HCT116 (cell line): ENCODE measurements around the gene LYRM4. TPM values are rescaled to one million over a fixed set of nuclear protein-coding genes. Genes with fewer than 3 reads are reported as not detected.

Source experiments
- ATAC-seq: fragments of 200-7000 bp; cut with Tn5 transposase; 2 replicates; pipeline ENCODE4 v1.9.1; 2020; ENCODE audit warnings: mild to moderate bottlenecking, moderate library complexity
- BruUV-seq: library from RNA; stranded (reverse); fragments of 400-500 nt; replicated peaks from 2 replicates; lab custom pipeline; 2021; lab: Mats Ljungman, UMichigan
- CTCF ChIA-PET: fragments of 300-600 bp; sonication (Branson Sonifier 250); formaldehyde crosslinking; loops from one replicate; lab custom pipeline; 2021; ENCODE audit warnings: antibody characterized with exemption; lab: Charles Lee
- POLR2A ChIA-PET: fragments of 300-600, 350-600 bp; sonication (Branson Sonifier 250); formaldehyde crosslinking; loops from one replicate; lab custom pipeline; 2021; ENCODE audit warnings: antibody characterized with exemption; lab: Charles Lee
- RAD21 ChIA-PET, 2 experiments: fragments of 300-600 bp; sonication (Branson Sonifier 250); formaldehyde crosslinking; loops; one replicate each; lab custom pipeline; 2023; ENCODE audit warnings: low total read pairs in 2 of 2; ENCODE audit not compliant: uncharacterized antibody in 2 of 2, unreplicated experiment in 2 of 2, low non-redundant PET in 1 of 2; lab: Charles Lee
- DNase-seq: peaks from one replicate; pipeline ENCODE4 v3.0.0-alpha.2; 2010; ENCODE audit warnings: low read depth, low spot score
- H2AFZ ChIP-seq: fragments of 200-600 bp; shearing (Covaris generic), sonication (generic); 2 replicates; pipeline ENCODE4 v1.6.1; 2017; ENCODE audit warnings: low read depth, mixed run types, mixed read lengths, antibody characterized with exemption, low read length; ENCODE audit not compliant: poor library complexity, severe bottlenecking
- H3K27ac ChIP-seq: 2 replicates; pipeline ENCODE4 v1.5.1; 2012; ENCODE audit warnings: low read depth, low read length
- H3K27me3 ChIP-seq: fragments of 200-600 bp; sonication (generic); 2 replicates; pipeline ENCODE4 v1.6.1; 2016; ENCODE audit warnings: mixed run types, low read length, mixed read lengths; ENCODE audit not compliant: insufficient read depth
- H3K36me3 ChIP-seq, 2 experiments: fragments of 200-500 bp in 1 of 2; fragments of 200-600 bp in 1 of 2; sonication (Bioruptor generic) in 1 of 2; sonication (generic) in 1 of 2; 2 replicates each; pipeline versions ENCODE4 v1.5.1 to v1.6.1; 2014 to 2016; ENCODE audit warnings: low read length in 2 of 2, inconsistent platforms in 1 of 2, mixed read lengths in 1 of 2, mixed run types in 1 of 2; ENCODE audit not compliant: insufficient read depth in 2 of 2, control insufficient read depth in 1 of 2
- H3K4me1 ChIP-seq, 2 experiments: fragments of 200-600 bp in 1 of 2; sonication (generic) in 1 of 2; 2 replicates each; pipeline versions ENCODE4 v1.5.1 to v1.6.1; 2012 to 2017; ENCODE audit warnings: low read length in 2 of 2, inconsistent platforms in 1 of 2, mild to moderate bottlenecking in 1 of 2, mixed read lengths in 1 of 2, mixed run types in 1 of 2, moderate library complexity in 1 of 2; ENCODE audit not compliant: insufficient read depth in 2 of 2, control insufficient read depth in 1 of 2
- H3K4me2 ChIP-seq: fragments of 200-600 bp; sonication (generic); 2 replicates; pipeline ENCODE4 v1.6.1; 2017; ENCODE audit warnings: mixed run types, low read length, mixed read lengths
- H3K4me3 ChIP-seq, 2 experiments: fragments of 200-600 bp in 1 of 2; sonication (generic) in 1 of 2; replicated peaks in 1 of 2; 2 replicates each; pipeline ENCODE4 v1.5.1; 2011 to 2016; ENCODE audit warnings: low read length in 2 of 2, control low read depth in 1 of 2, low read depth in 1 of 2, mild to moderate bottlenecking in 1 of 2, mixed read lengths in 1 of 2, mixed run types in 1 of 2
- H3K79me2 ChIP-seq: fragments of 200-600 bp; sonication (generic); 2 replicates; pipeline ENCODE4 v1.6.1; 2017; ENCODE audit warnings: mild to moderate bottlenecking, mixed run types, low read length, moderate library complexity, mixed read lengths; ENCODE audit not compliant: insufficient read depth
- H3K9ac ChIP-seq: fragments of 200-600 bp; sonication (generic); 2 replicates; pipeline ENCODE4 v1.6.1; 2016; ENCODE audit warnings: low read length, mixed read lengths
- H3K9me2 ChIP-seq: fragments of 200-600 bp; sonication (generic), shearing (Covaris generic); 2 replicates; pipeline ENCODE4 v1.6.1; 2017; ENCODE audit warnings: mixed run types, mild to moderate bottlenecking, moderate library complexity; ENCODE audit not compliant: insufficient read depth
- H3K9me3 ChIP-seq, 2 experiments: fragments of 200-500 bp in 1 of 2; fragments of 200-600 bp in 1 of 2; sonication (Bioruptor generic) in 1 of 2; sonication (generic) in 1 of 2; 2 replicates each; pipeline ENCODE4 v1.6.1; 2014 to 2017; ENCODE audit warnings: low read length in 2 of 2, mixed read lengths in 2 of 2, inconsistent platforms in 1 of 2, low read depth in 1 of 2, mild to moderate bottlenecking in 1 of 2, mixed run types in 1 of 2, moderate library complexity in 1 of 2; ENCODE audit not compliant: control insufficient read depth in 1 of 2, insufficient read depth in 1 of 2
- H4K20me1 ChIP-seq: fragments of 200-600 bp; sonication (generic), shearing (Covaris generic); 2 replicates; pipeline ENCODE4 v1.6.1; 2017; ENCODE audit warnings: mixed run types, mild to moderate bottlenecking, moderate library complexity; ENCODE audit not compliant: insufficient read depth
- CBX3 ChIP-seq: IDR thresholded peaks from 2 replicates; pipeline ENCODE4 v1.6.1; 2012; ENCODE audit warnings: low read depth
- CEBPB ChIP-seq: IDR thresholded peaks from 2 replicates; pipeline ENCODE4 v1.6.1; 2012; ENCODE audit warnings: low read depth
- ELF1 ChIP-seq: IDR thresholded peaks from 2 replicates; pipeline ENCODE4 v1.6.1; 2012; ENCODE audit warnings: low read depth, borderline replicate concordance
- EZH2 ChIP-seq: fragments of 200-600 bp; sonication (generic); IDR thresholded peaks from 2 replicates; pipeline ENCODE4 v1.6.1; 2017; ENCODE audit warnings: antibody characterized with exemption, mixed run types
- EZH2phosphoT487 ChIP-seq: fragments of 200-600 bp; IDR thresholded peaks from 2 replicates; pipeline ENCODE4 v1.6.1; 2018; ENCODE audit warnings: antibody characterized with exemption, borderline replicate concordance
- FOSL1 ChIP-seq: IDR thresholded peaks from 2 replicates; pipeline ENCODE4 v1.6.1; 2012; ENCODE audit warnings: low read depth
- JUND ChIP-seq: IDR thresholded peaks from 2 replicates; pipeline ENCODE4 v1.6.1; 2012
- POLR2A ChIP-seq: IDR thresholded peaks from 2 replicates; pipeline ENCODE4 v1.7.0; 2011; ENCODE audit warnings: borderline replicate concordance; ENCODE audit not compliant: insufficient read depth, insufficient read length; ENCODE audit errors: extremely low read depth
- POLR2AphosphoS5 ChIP-seq: IDR thresholded peaks from 2 replicates; pipeline ENCODE4 v1.6.1; 2011; ENCODE audit warnings: mild to moderate bottlenecking, low read depth, low read length, moderate library complexity
- RAD21 ChIP-seq: IDR thresholded peaks from 2 replicates; pipeline ENCODE4 v1.6.1; 2012; ENCODE audit warnings: low read depth, mild to moderate bottlenecking
- SIN3A ChIP-seq: IDR thresholded peaks from 2 replicates; pipeline ENCODE4 v1.6.1; 2012; ENCODE audit warnings: low read depth
- SP1 ChIP-seq: IDR thresholded peaks from 2 replicates; pipeline ENCODE4 v1.6.1; 2012; ENCODE audit warnings: low read depth
- SRF ChIP-seq: IDR thresholded peaks from 2 replicates; pipeline ENCODE4 v1.6.1; 2012; ENCODE audit warnings: low read depth
- TCF7L2 ChIP-seq: IDR thresholded peaks from 2 replicates; pipeline ENCODE4 v1.7.0; 2011; ENCODE audit warnings: borderline replicate concordance, inconsistent platforms; ENCODE audit not compliant: insufficient read depth, insufficient read length; ENCODE audit errors: extremely low read depth
- ZBTB33 ChIP-seq: IDR thresholded peaks from 2 replicates; pipeline ENCODE4 v1.6.1; 2011; ENCODE audit warnings: mild to moderate bottlenecking, low read length, moderate library complexity; ENCODE audit not compliant: insufficient replicate concordance; ENCODE audit errors: extremely low read depth
- ZFX ChIP-seq: fragments of 450-650 bp; IDR thresholded peaks from 2 replicates; pipeline ENCODE4 v1.6.1; 2017
- ZNF274 ChIP-seq: fragments of 200-500 bp; sonication (Bioruptor generic); IDR thresholded peaks from 2 replicates; pipeline ENCODE4 v1.6.1; 2014; ENCODE audit warnings: mild to moderate bottlenecking, low read depth, low read length, inconsistent platforms
- intact Hi-C: fragments of 100-400 bp; cut with micrococcal nuclease; formaldehyde crosslinking; loops from 2 replicates; pipeline ENCODE4 v1.10.0; 2022
- total RNA-seq: library from RNA; stranded (reverse); gene quantifications from one replicate; pipeline ENCODE4 v1.2.1, GENCODE V29; 2021; ENCODE audit not compliant: unreplicated experiment
- TF ChIP-seq, protein P1 (sequence below): IDR thresholded peaks from 2 replicates; pipeline ENCODE4 v1.6.1; 2012
- TF ChIP-seq, protein P2 (sequence below), 3 experiments: fragments of 200-600 bp in 1 of 3; sonication (generic) in 1 of 3; IDR thresholded peaks in 2 of 3; conservative IDR thresholded peaks in 1 of 3; 2 replicates each; pipeline ENCODE4 v1.5.1; 2012 to 2017; ENCODE audit warnings: low read depth in 2 of 3, low read length in 2 of 3, antibody characterized with exemption in 1 of 3, borderline replicate concordance in 1 of 3, control low read depth in 1 of 3, mild to moderate bottlenecking in 1 of 3, mixed read lengths in 1 of 3, mixed run types in 1 of 3, moderate library complexity in 1 of 3; ENCODE audit not compliant: insufficient read depth in 1 of 3
- TF ChIP-seq, protein P3 (sequence below): IDR thresholded peaks from 2 replicates; pipeline ENCODE4 v1.6.1; 2012

Gene LYRM4
- total RNA-seq, 1 experiment from 2014 or later = 30.1 TPM

GRCh38 chr6:5179917-5180316 is 80.8 kb downstream of the LYRM4 start:
- Histone ChIP-seq H3K9ac (no peak overlapping the region), H3K36me3 (no peaks in the 10 kb centered on the region), H2AFZ (no peak overlapping the region), H4K20me1 (no peaks in the 10 kb centered on the region), H3K27ac (no peak overlapping the region), H3K4me1 (peaks cover 0 to 5% of the 10 kb centered on the region in 2 experiments; a peak in 1 of 4 replicates), H3K9me3 (no peaks in the 10 kb centered on the region), H3K9me2 (no peaks in the 10 kb centered on the region), H3K79me2 (peaks cover 3% of the 10 kb centered on the region), H3K4me2 (no peak overlapping the region), H3K4me3 (no peak overlapping the region)
- ChIA-PET RAD21 (no interaction called here), CTCF (no interaction called here), POLR2A (no interaction called here)
- BruUV-seq = no TSS peak
- DNase-seq (no peak), ATAC-seq (no peak)
- TF ChIP-seq FOSL1 (no peak), ZBTB33 (no peak), TCF7L2 (no peak), SP1 (no peak), ZFX (no peak), EZH2phosphoT487 (no peak), ELF1 (no peak), POLR2A (no peak), JUND (no peak), CEBPB (no peak), SRF (no peak), EZH2 (no peak), RAD21 (no peak), ZNF274 (no peak), SIN3A (no peak), CBX3 (no peak), POLR2AphosphoS5 (no peak)
- TF ChIP-seq, protein P1, sequence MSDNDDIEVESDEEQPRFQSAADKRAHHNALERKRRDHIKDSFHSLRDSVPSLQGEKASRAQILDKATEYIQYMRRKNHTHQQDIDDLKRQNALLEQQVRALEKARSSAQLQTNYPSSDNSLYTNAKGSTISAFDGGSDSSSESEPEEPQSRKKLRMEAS = no peak
- TF ChIP-seq, protein P2, sequence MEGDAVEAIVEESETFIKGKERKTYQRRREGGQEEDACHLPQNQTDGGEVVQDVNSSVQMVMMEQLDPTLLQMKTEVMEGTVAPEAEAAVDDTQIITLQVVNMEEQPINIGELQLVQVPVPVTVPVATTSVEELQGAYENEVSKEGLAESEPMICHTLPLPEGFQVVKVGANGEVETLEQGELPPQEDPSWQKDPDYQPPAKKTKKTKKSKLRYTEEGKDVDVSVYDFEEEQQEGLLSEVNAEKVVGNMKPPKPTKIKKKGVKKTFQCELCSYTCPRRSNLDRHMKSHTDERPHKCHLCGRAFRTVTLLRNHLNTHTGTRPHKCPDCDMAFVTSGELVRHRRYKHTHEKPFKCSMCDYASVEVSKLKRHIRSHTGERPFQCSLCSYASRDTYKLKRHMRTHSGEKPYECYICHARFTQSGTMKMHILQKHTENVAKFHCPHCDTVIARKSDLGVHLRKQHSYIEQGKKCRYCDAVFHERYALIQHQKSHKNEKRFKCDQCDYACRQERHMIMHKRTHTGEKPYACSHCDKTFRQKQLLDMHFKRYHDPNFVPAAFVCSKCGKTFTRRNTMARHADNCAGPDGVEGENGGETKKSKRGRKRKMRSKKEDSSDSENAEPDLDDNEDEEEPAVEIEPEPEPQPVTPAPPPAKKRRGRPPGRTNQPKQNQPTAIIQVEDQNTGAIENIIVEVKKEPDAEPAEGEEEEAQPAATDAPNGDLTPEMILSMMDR (IDR thresholded peaks at IDR 0.05 in 2 of 3, conservative IDR thresholded peaks at IDR 0.05 in 1 of 3; ENCODE audit: borderline replicate concordance in 1 of 3, insufficient read depth in 1 of 3, low read depth in 2 of 3, low read length in 2 of 3) = no peak
- TF ChIP-seq, protein P3, sequence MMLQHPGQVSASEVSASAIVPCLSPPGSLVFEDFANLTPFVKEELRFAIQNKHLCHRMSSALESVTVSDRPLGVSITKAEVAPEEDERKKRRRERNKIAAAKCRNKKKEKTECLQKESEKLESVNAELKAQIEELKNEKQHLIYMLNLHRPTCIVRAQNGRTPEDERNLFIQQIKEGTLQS = no peak
- TF ChIP-seq, all 23 proteins: peak for 0
- intact Hi-C loops = no loop called here
- no peaks in the 10 kb centered on the region for H3K27me3 ChIP-seq
